ENCODE data around the gene DALRD3. TPM values are rescaled to one million over a fixed set of nuclear protein-coding genes. Genes with fewer than 3 reads are reported as not detected.

DALRD3 gene
- total and polyA plus RNA-seq, 8 donors: 19.5 to 57.2 (median 26.2) TPM

DNA sequence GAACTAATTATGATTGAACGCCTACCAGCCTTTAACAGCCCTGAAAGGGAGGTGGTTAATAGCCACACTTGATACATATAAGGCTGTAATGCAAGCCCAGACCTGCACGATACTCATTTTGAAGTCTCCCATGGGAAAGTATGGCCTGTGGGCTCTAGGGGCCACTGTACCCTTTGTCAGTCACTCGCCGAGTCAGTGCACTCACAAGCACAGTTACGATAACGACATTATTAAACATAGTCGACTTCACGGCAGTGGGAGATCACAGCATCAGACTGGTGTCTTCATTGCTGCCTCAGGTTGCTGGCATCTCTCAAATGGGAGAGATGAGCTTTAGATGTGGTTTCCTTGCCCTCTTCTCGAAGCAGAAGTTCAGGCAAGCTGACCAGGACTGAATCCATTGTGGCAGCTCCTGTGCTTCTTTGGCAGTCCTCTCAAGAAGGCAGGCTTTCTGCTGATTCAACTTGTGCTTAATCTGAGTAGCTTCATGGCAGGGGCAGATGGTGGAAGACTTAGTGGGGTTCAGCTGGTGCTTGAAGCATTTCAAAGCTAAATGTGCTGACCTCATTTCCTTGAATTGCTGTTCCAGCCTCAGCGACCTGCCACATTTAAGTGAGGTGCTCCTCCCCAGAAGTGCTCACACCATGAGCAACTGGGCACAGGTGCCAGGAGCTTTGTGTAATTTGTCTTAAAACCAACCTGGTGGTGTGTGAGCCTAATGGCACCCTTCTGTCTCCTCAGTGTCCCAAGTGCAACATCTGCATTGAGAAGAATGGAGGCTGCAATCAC lies 44.1 kb downstream of the DALRD3 start:
- DNase-seq (no peak), ATAC-seq (no peak), FAIRE-seq (no peak)
- Histone ChIP-seq H3K9me3 (no peaks in the 10 kb centered on the region), H3K27ac (no peak overlapping the region), H3K4me3 (no peak overlapping the region), H3K36me3 (peaks cover 0 to 73% (median 45%) of the 10 kb centered on the region in 3 donors), H3K4me1 (no peaks in the 10 kb centered on the region), H3K27me3 (no peaks in the 10 kb centered on the region)
- 90 to 91% methylated on average over 10 of the region's 10 CpGs for WGBS, 2 donors
- TF ChIP-seq, protein P1, sequence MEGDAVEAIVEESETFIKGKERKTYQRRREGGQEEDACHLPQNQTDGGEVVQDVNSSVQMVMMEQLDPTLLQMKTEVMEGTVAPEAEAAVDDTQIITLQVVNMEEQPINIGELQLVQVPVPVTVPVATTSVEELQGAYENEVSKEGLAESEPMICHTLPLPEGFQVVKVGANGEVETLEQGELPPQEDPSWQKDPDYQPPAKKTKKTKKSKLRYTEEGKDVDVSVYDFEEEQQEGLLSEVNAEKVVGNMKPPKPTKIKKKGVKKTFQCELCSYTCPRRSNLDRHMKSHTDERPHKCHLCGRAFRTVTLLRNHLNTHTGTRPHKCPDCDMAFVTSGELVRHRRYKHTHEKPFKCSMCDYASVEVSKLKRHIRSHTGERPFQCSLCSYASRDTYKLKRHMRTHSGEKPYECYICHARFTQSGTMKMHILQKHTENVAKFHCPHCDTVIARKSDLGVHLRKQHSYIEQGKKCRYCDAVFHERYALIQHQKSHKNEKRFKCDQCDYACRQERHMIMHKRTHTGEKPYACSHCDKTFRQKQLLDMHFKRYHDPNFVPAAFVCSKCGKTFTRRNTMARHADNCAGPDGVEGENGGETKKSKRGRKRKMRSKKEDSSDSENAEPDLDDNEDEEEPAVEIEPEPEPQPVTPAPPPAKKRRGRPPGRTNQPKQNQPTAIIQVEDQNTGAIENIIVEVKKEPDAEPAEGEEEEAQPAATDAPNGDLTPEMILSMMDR (IDR thresholded peaks at IDR 0.05): no peak
- intact Hi-C loops (cut with DNase I): no loop called here

DNA sequence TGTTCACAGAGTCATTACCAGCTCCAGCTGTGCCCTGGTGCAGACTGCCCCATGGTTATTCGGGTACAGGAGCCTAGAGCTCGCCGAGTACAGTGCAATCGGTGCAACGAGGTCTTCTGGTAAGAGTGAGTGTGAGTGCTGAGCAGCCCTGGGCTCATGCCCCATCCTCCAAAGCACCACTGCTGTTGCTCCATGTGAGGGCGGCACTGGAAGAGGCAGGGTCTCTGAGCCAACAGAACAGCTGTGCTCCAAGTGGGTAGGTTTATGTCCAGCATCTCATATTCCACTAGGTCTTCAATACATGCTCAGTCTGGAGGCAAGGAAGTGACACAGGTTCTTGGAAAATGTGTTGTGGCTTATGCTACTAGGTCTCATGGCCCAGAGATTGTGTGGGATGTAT lies 47.8 kb downstream of the DALRD3 start:
- no peak overlapping the region for H3K27ac ChIP-seq
- WGBS, 2 donors: 91 to 92% methylated on average over 6 of the region's 6 CpGs
- intact Hi-C loops (cut with DNase I): no loop called here
- no peak for FAIRE-seq
- DNase-seq: no peak
- TF ChIP-seq, protein P1 (IDR thresholded peaks at IDR 0.05): no peak
- H3K4me3 ChIP-seq: no peak overlapping the region
- H3K36me3 ChIP-seq: peaks cover 0 to 76% (median 31%) of the 10 kb centered on the region in 3 donors
- H3K4me1 ChIP-seq: no peaks in the 10 kb centered on the region
- H3K9me3 ChIP-seq: no peaks in the 10 kb centered on the region
- ATAC-seq: no peak
- H3K27me3 ChIP-seq: no peaks in the 10 kb centered on the region

DNA sequence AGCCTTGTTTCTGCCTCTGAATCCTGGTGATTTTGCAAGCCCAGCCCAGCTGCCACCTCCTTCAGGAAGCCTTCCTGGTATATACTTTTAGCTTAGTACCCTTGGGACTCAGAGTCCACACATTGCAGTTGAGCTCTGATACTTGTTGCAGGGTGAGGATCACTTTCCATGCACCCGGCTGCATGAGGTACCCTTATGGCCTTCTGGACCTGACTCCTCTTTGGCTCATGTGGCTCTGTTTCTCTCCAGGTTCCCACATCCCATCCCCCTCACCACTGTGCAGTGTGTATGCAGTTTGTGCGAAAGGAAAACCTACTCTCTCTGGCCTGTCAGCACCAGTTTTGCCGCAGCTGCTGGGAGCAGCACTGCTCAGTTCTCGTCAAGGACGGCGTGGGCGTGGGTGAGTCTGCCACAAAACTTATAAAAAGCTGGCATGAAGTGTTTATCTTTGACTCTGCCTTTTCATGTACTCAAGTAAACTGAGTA lies 51.5 kb downstream of the DALRD3 start:
- no peak for DNase-seq
- H3K27ac ChIP-seq: no peak overlapping the region
- no peak overlapping the region for H3K4me3 ChIP-seq
- peaks cover 3 to 44% (median 9%) of the 10 kb centered on the region in 3 donors for H3K36me3 ChIP-seq
- no peak for FAIRE-seq
- TF ChIP-seq, protein P1 (IDR thresholded peaks at IDR 0.05): no peak
- H3K4me1 ChIP-seq: no peaks in the 10 kb centered on the region
- intact Hi-C loops (cut with DNase I): no loop called here
- no peaks in the 10 kb centered on the region for H3K27me3 ChIP-seq
- no peak for ATAC-seq
- 90 to 91% methylated on average over 7 of the region's 7 CpGs for WGBS, 2 donors
- no peaks in the 10 kb centered on the region for H3K9me3 ChIP-seq

DNA sequence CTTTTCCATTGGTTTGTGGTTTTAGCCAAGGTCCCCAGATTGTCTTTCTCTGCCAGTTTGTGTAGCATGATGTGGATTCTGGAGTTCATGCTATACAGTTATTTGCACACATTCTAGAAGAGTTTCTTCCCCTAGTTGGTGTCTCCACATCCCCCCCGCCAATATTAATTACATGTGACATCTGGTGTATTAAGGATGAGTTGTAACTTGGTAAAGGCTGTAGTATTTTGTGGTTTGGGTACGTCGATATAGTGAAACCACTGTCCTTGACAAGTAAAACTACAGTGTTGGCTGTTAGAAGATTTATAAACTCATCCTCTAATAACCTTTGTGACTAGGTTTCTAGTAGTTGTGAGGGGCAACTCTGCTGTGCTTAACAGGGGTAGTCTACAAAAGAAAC lies 52.0 kb downstream of the DALRD3 start:
- no peak overlapping the region for H3K4me3 ChIP-seq
- TF ChIP-seq, protein P1 (IDR thresholded peaks at IDR 0.05): no peak
- FAIRE-seq (no peak), ATAC-seq (no peak), DNase-seq (no peak)
- peaks cover 3 to 38% (median 8%) of the 10 kb centered on the region in 3 donors for H3K36me3 ChIP-seq
- H3K9me3 ChIP-seq: no peaks in the 10 kb centered on the region
- intact Hi-C loops (cut with DNase I): no loop called here
- no peaks in the 10 kb centered on the region for H3K4me1 ChIP-seq
- H3K27me3 ChIP-seq: no peaks in the 10 kb centered on the region
- H3K27ac ChIP-seq: no peak overlapping the region
- WGBS, 2 donors: 93 to 97% methylated on average over 3 of the region's 3 CpGs

Small RNA genes lying within 50 kb of the gene (microRNA-seq; reads per million reads assigned to microRNA genes)
- gene MIR191: 5,168 to 6,997 reads per million in 2 donors
- gene MIR425: 835 to 956 reads per million in 2 donors

Other genes with a start within 250 kb of the DALRD3 start
- 10 to 100 TPM; 17.5 to 33.9 (median 23.8) TPM for gene PRKAR2A, start 170.7 kb downstream of the DALRD3 start, total RNA-seq
- gene PRKAR2A, start 170.7 kb downstream of the DALRD3 start, polyA plus RNA-seq: 1 to 10 TPM; 4.2 to 6.9 TPM
- 10 to 100 TPM in 3 of 6 donors, 1 to 10 TPM in 3; 8.3 to 15.7 (median 10.0) TPM for gene SLC25A20, start 119.7 kb downstream of the DALRD3 start, total RNA-seq
- 10 to 100 TPM in 1 of 2 donors, 1 to 10 TPM in 1; 9.6 to 14.8 TPM for gene SLC25A20, start 119.7 kb downstream of the DALRD3 start, polyA plus RNA-seq
- 10 to 100 TPM; 33.3 to 45.8 (median 40.4) TPM for gene ARIH2, start 99.7 kb downstream of the DALRD3 start, total RNA-seq
- gene ARIH2, start 99.7 kb downstream of the DALRD3 start, polyA plus RNA-seq: 10 to 100 TPM; 50.0 to 53.6 TPM
- gene P4HTM, start 28.3 kb downstream of the DALRD3 start, total RNA-seq: 10 to 100 TPM; 29.9 to 42.4 (median 38.0) TPM
- gene P4HTM, start 28.3 kb downstream of the DALRD3 start, polyA plus RNA-seq: 100 to 1,000 TPM in 1 of 2 donors, 10 to 100 TPM in 1; 56.6 to 108 TPM
- gene WDR6, start 11.2 kb downstream of the DALRD3 start, total RNA-seq: 100 to 1,000 TPM in 1 of 6 donors, 10 to 100 TPM in 5; 57.1 to 155 (median 83.4) TPM
- gene WDR6, start 11.2 kb downstream of the DALRD3 start, polyA plus RNA-seq: 100 to 1,000 TPM; 271 to 374 TPM
- gene NDUFAF3, start 3.5 kb upstream of the DALRD3 start, total RNA-seq: 10 to 100 TPM; 20.9 to 33.9 (median 30.6) TPM
- gene NDUFAF3, start 3.5 kb upstream of the DALRD3 start, polyA plus RNA-seq: 10 to 100 TPM; 63.7 to 72.1 TPM
- 100 to 1,000 TPM; 107 to 320 (median 174) TPM for gene IMPDH2, start 10.8 kb upstream of the DALRD3 start, total RNA-seq
- 100 to 1,000 TPM; 147 to 150 TPM for gene IMPDH2, start 10.8 kb upstream of the DALRD3 start, polyA plus RNA-seq
- gene QRICH1, start 75.5 kb upstream of the DALRD3 start, total RNA-seq: 10 to 100 TPM; 20.9 to 48.1 (median 28.2) TPM
- gene QRICH1, start 75.5 kb upstream of the DALRD3 start, polyA plus RNA-seq: 10 to 100 TPM; 27.8 to 46.3 TPM
- 100 to 1,000 TPM in 5 of 6 donors, 10 to 100 TPM in 1; 82.0 to 148 (median 131) TPM for gene QARS1, start 86.2 kb upstream of the DALRD3 start, total RNA-seq
- gene QARS1, start 86.2 kb upstream of the DALRD3 start, polyA plus RNA-seq: 100 to 1,000 TPM; 197 to 213 TPM
- 10 to 100 TPM; 20.7 to 44.2 (median 27.6) TPM for gene USP19, start 102.2 kb upstream of the DALRD3 start, total RNA-seq
- gene USP19, start 102.2 kb upstream of the DALRD3 start, polyA plus RNA-seq: 10 to 100 TPM; 25.3 to 25.5 TPM
- 100 to 1,000 TPM in 2 of 6 donors, 10 to 100 TPM in 4; 74.4 to 215 (median 90.4) TPM for gene LAMB2, start 114.5 kb upstream of the DALRD3 start, total RNA-seq
- 100 to 1,000 TPM; 438 to 483 TPM for gene LAMB2, start 114.5 kb upstream of the DALRD3 start, polyA plus RNA-seq
- gene CCDC71, start 147.8 kb upstream of the DALRD3 start, total RNA-seq: 10 to 100 TPM in 1 of 6 donors, 1 to 10 TPM in 5; 5.9 to 11.0 (median 8.3) TPM
- 10 to 100 TPM in 1 of 2 donors, 1 to 10 TPM in 1; 7.6 to 10.2 TPM for gene CCDC71, start 147.8 kb upstream of the DALRD3 start, polyA plus RNA-seq
- 10 to 100 TPM in 3 of 6 donors, 1 to 10 TPM in 3; 5.5 to 13.7 (median 10.0) TPM for gene KLHDC8B, start 153.0 kb upstream of the DALRD3 start, total RNA-seq
- 10 to 100 TPM; 11.8 to 19.1 TPM for gene KLHDC8B, start 153.0 kb upstream of the DALRD3 start, polyA plus RNA-seq